IMR-90 (cell line): ENCODE results near the gene TRPC4AP.

Source experiments
- CEBPB ChIP-seq: IDR thresholded peaks from 2 replicates; pipeline ENCODE4 v1.6.1; 2012; ENCODE audit warnings: low read depth, low read length, improper control_type of control experiment
- NFE2L2 ChIP-seq: fragments of 150-350 bp; IDR thresholded peaks from 2 replicates; pipeline ENCODE4 v1.6.1; 2016; ENCODE audit warnings: low read depth, mild to moderate bottlenecking, low read length
- TF ChIP-seq, protein P1 (sequence below): conservative IDR thresholded peaks from 2 replicates; pipeline ENCODE4 v1.5.1; 2012; ENCODE audit warnings: mild to moderate bottlenecking, low read depth, low read length, improper control_type of control experiment

DNA sequence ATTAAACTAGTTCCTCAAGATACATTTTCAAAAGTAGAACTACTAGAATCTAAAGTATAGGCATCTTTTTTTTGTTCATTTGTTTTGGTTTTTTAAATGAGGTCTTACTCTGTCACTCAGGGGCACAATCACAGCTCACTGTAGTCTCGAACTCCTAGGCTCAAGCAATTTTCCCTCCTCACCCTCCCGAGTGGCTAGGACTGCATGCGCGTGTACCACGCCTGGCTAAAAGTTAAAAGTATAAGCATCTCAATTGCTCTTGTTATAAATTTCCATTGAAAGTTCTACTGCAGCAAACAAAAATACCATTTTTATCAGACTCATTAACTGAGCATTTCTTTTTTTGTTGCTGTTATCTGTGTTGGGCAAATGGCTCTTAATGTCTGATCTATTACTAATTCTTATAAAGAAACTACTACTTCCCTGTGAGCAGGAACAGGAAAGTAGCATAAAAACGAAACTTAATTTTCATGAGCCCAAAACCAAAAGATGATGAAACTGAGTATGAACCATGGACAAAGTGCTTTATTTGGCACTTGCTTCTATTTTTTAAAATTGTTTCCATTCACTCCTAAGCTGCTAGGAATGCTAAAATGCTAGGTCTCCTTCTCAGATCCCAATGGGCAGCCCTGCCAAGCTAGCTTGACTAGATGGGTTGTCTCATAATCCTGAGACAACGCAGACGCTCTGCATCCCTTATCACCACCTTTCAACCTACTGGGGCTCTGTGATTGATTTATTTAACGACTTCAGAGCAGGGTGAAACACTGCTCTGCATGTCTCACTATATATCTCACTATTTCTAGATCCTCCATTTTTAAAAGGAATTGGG is 36.9 kb downstream of the TRPC4AP start:
- TF ChIP-seq, protein P1, sequence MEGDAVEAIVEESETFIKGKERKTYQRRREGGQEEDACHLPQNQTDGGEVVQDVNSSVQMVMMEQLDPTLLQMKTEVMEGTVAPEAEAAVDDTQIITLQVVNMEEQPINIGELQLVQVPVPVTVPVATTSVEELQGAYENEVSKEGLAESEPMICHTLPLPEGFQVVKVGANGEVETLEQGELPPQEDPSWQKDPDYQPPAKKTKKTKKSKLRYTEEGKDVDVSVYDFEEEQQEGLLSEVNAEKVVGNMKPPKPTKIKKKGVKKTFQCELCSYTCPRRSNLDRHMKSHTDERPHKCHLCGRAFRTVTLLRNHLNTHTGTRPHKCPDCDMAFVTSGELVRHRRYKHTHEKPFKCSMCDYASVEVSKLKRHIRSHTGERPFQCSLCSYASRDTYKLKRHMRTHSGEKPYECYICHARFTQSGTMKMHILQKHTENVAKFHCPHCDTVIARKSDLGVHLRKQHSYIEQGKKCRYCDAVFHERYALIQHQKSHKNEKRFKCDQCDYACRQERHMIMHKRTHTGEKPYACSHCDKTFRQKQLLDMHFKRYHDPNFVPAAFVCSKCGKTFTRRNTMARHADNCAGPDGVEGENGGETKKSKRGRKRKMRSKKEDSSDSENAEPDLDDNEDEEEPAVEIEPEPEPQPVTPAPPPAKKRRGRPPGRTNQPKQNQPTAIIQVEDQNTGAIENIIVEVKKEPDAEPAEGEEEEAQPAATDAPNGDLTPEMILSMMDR, result no peak
- TF ChIP-seq CEBPB (no peak), NFE2L2 (no peak)
